ENCODE results near the gene BBLN.
"Not testable (repeated sequence)": the region's sequence is repeated elsewhere in the genome, so short reads cannot be mapped to it uniquely, and the experiment has no call there.

Gene BBLN

DNA sequence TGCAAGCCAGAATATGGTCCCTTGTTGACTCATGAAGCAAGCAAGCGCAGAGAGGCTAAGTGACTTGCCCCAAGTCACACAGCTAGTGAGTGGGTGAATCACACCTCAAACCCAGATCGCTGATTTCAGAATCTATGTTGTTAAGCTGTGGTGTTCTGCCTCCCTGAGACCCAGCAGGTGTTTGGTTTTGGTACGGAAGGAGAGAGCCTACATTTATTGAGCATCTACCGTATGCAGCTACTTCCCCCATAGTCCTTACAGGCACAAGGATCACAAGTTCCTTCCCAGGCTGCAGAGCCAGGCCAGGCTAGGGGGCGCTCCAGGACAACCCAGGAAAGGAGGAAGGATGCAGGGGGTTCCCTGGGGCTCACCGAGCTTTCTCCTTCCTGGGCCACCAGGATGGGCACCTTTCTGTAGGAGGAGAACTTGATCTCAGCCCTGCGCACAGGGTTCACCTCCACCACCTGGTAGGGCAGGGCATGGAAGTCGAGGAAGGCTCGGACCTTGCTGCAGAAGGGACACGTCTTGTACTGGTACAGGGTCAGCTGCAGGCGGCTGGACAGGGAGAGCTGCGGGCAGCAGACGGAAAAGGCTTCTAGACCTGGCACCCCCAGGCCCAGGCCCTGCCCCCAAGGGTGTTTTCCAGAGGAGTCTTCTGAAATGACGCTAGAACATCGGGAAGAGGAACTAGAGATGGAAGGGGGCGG, 35.0 kb upstream of the BBLN start:
- DNase-seq (ENCODE audit: low spot score) = peak; percentile 72

DNA sequence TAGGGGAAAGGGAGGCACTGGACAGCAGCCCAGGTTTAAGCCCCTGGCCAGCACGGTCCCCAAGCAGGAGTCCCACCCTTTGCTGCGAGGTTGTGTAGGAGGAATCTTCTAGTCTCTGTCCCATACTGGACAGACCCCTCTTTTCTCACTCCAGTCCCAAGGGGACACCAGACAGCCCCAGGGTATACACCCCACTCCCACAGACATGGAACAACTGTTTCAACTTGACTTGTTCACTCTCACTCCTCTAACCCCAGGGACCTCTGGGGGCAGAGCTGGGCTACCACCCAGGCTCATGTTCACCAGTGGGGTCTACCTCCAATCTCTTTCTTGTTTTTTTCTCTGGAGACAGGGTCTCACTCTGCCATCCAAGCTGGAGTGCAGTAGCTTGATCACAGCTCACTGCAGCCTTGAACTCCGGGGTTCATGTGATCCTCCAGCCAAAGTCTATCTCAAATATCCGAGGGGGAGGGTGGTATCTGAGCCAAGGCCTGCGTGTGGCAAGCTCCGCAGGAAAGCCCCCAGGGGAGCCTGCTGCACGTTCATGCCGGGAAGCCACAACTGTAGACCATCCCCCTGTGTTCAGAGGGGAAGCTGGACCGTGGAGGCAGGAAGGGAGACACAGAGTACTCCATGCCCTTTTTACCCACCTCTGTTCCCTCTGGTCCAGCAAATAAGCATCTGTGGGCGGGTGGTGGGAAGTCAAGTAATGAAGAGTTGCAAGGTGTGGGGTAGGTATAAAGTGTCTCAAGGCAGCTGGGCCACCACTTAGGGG, 34.3 kb upstream of the BBLN start:
- no peak for DNase-seq (ENCODE audit: low spot score)

GRCh38 chr9:128127568-128127989, 32.5 kb upstream of the BBLN start, which contains the start of gene PTGES2:
Gene PTGES2 (minus strand): TSS chr9:128127729. CDS start chr9:128127717, 12 bp downstream.
- DNase-seq (ENCODE audit: low spot score) = peak; percentile 86

DNA sequence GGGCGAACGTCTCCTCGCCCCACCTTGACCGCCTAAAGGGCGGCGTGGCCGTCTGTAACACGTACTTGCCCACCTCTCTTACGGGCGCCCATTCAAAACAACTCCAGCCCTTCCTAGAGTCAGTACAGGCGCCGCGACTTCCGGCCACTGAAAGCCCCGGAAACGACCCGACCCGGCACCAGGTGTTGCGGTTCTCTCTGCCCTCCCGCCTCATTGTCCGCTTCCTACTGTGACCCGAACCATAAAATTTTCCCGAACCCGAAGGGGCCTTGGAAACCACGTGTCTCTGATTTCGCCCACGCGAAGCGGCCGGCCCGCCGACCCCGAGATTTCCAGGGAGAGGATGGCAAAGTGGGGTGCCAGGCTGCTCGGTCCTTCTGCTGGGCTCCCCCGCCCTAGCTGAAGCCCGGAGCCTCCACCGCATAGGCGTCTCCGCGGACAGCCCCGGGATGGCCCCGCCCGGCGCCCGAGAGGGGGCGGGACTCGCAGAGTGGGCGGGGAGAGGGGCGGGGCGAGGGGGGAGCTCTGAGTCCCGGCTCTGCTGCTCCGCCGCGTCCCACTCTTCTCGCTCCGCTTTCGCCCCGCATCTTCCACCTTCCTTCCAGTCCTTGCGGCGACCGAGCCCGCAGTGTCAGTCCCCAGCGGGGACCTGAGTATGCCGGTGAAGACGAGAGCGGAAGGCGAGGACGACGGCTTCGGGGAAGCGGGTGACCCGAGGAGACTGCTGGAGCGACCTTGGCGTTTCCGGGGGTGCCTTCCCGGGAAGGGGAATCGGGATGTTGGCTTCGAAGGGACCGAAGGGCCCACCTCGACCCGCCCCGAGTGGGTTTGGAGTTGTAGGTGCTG, 31.9 kb upstream of the BBLN start:
- peak; percentile 90 for DNase-seq (ENCODE audit: low spot score)

- DNase-seq (ENCODE audit: low spot score) = no peak
Measured at GRCh38 chr9:128128836-128129590, 31.1 kb upstream of the BBLN start.

GRCh38 chr9:128129976-128130590, 30.0 kb upstream of the BBLN start:
- not testable (repeated sequence) for DNase-seq (ENCODE audit: low spot score)

DNA sequence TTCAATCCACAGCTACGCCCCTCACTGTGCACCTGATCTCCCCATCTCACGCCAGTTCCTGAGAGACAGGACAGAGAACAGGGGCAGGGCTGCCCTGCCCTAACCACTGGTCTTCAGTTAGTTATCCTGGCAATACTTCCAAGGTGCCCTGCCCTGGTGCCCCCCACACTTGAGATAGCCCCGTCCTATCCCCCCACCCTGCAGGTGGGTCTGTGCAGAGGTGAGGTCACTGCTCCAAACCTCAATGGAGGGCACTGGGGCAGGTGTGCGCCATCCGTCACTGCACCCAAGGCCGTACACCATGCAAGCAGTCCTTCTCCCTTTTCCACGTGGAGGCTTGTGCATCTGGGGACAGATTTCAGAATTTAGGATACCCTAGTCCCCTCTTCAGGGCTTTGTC, 29.4 kb upstream of the BBLN start:
- DNase-seq (ENCODE audit: low spot score) = not testable (repeated sequence)

GRCh38 chr9:128131346-128131745, 28.7 kb upstream of the BBLN start:
- DNase-seq (ENCODE audit: low spot score) = not testable (repeated sequence)

DNA sequence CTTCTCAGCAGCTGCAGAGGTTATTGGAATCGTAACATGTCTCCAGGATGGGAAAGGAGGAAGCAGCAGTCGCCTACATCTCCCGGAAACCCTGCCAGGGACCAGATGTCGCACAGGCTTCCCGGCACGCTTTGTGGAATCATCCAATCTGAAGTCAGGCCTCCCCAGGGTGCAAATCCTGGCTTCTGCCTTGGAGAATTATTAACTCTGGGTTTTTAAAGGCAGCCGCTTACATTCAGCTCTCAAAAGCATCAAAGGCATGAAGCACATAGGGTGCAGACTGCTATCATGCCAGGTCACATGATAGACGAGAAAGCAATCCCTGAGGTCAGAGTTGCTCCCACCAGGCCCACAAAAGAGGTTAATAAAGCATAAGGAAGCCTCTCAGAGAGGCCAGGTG, 27.9 kb upstream of the BBLN start:
- not testable (repeated sequence) for DNase-seq (ENCODE audit: low spot score)

GRCh38 chr9:128135561-128135960, 24.5 kb upstream of the BBLN start:
- DNase-seq (ENCODE audit: low spot score) = not testable (repeated sequence)

DNA sequence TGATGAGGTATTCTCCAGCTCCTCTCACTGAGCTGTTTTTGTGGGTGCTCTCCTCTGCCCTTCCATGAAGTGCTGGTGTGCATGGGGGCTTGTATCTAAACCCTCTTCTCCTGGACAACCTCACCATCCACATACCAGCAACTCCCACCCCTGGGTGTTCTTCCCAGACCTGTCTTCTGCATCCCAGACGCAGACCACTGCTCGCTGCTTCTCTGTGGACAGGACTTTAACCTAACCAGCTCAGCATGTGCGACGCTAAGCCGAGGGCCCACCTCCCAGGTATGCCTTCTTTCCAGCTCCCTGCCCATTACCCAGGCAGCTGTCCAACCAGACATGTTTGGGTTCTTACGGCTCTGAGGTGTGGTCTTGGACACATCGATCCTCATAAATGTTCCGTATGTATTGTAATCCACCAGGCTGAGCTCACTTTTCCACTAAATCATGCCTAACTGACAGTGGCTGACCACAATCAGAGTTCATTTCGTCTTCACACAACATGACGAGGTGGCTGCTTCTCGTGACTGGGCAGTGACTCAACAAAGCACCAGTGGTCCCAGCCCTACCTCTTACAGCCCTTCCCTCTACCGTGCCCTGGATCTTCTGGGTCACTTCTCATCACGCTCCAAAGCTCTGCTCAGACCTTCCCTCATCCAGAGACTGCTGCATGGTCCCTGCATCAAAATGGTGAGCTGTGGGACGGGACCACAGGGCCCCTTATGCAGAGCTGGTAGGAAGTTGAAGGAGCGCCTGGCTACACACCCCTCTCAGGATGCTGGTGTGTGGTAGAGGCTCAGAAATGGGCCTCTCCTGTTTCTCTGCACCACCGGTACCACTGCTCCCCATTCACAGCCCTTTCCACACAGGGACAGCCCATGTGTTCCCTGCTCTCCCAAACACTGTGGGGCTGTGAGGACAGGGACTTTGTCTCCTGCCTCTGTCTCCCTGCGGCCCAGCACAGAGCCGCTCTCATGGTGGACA, 23.0 kb upstream of the BBLN start:
- no peak for DNase-seq (ENCODE audit: low spot score)

DNA sequence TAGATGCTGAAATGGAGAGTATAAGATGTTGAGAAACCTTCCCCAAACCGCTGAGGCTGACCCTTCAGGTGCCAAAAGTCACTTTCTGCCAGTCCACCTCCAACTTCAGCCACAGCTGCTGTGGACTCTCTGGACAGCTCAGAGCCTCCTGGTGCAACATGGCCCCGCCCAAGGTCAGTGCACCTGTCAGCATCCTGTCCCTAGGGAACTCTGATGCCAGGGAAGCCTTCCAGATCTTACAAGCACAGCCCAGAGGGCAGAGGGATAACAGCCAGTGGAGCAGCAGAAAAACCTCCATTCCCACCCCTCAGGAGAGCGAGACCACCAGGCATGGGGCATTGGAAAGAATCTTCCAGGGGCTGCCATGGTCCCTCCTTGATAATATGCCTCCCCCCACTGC, 22.1 kb upstream of the BBLN start:
- DNase-seq (ENCODE audit: low spot score) = no peak

GRCh38 chr9:128139621-128140020, 20.4 kb upstream of the BBLN start:
- no peak for DNase-seq (ENCODE audit: low spot score)

DNA sequence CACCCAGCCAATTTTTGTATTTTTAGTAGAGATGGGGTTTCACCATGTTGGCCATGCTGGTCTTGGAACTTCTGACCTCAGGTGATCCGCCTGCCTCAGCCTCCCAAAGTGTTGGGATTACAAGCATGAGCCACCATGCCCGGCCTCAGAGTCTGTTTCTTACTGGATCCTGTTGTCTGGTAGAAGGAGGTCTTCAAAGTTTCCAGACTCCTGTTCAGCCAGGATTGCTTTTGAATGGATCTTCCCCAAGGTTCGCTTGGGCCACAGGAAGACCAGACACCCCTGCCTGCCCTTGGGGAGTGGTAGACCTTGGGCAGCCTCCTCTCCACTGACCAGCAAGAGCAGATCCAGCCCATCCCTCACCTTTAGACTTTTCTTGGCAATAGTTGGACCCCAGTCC, 18.5 kb upstream of the BBLN start:
- DNase-seq (ENCODE audit: low spot score) = no peak

- no peak for DNase-seq (ENCODE audit: low spot score)
Measured at GRCh38 chr9:128142061-128142460, 18.0 kb upstream of the BBLN start.

DNA sequence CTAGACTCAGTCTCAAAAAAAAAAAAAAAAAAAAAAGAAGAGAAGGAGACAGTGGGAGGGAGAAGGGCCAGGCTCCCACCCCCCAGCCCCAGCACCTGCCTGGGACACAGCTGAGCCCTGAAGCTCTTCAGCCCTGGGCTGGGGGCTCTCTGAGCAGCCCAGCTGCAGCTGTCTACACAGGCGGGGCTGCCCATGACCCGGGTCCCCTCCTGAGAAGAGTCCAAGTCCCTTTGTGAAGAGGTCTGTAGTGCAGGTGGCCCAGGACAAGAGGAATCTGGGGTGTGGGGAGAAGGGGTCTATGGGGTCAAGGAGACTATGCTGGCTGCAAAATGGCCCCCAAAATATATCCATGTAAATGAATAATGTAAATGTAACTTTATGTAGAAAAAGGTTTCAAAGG, 17.5 kb upstream of the BBLN start:
- no peak for DNase-seq (ENCODE audit: low spot score)

- DNase-seq (ENCODE audit: low spot score) = no peak
Measured at GRCh38 chr9:128143525-128144238, 16.4 kb upstream of the BBLN start.

- no peak for DNase-seq (ENCODE audit: low spot score)
Measured at GRCh38 chr9:128144239-128145181, 15.6 kb upstream of the BBLN start.

Data from hematopoietic multipotent progenitor cell treated with erythropoietin and hydrocortisone succinate and interleukin-3 and kit ligand, for 17 days (in vitro differentiated cells).